Prostate gland (tissue), 2 donors: Measurements from ENCODE around the gene GALNTL6.

Experiments used
- CTCF ChIP-seq, 4 experiments: fragments of 200-600 bp in 2 of 4; fragments of 450-650 bp in 2 of 4; sonication (generic) in 2 of 4; IDR thresholded peaks; 1 replicate in 3 of 4; 2 replicates in 1 of 4; pipeline ENCODE4 v1.5.1; 2016 to 2019; ENCODE audit warnings: antibody characterized with exemption in 4 of 4, mild to moderate bottlenecking in 2 of 4, moderate library complexity in 2 of 4
- POLR2AphosphoS5 ChIP-seq: sonication (generic); formaldehyde crosslinking; IDR thresholded peaks from one replicate; pipeline ENCODE4 v1.6.1; 2017; ENCODE audit warnings: antibody characterized with exemption

- no peak for TF ChIP-seq CTCF (IDR thresholded peaks at IDR 0.05)
- TF ChIP-seq POLR2AphosphoS5, result no peak
These were observed 835.3 kb downstream of the GALNTL6 start for GRCh38 chr4:172648471-172648870.
